HG03354 (cell line): Measurements from ENCODE around the gene NCOA3.
"Not testable (repeated sequence)": the region's sequence is repeated elsewhere in the genome, so short reads cannot be mapped to it uniquely, and the experiment has no call there.

ENCODE experiments used
- ATAC-seq: cut with Tn5 transposase; IDR thresholded peaks from one replicate; pipeline ENCODE4 v1.9.1; 2021; ENCODE audit warnings: mild to moderate bottlenecking; ENCODE audit not compliant: unreplicated experiment, poor library complexity, severe bottlenecking

The NCOA3 gene

DNA sequence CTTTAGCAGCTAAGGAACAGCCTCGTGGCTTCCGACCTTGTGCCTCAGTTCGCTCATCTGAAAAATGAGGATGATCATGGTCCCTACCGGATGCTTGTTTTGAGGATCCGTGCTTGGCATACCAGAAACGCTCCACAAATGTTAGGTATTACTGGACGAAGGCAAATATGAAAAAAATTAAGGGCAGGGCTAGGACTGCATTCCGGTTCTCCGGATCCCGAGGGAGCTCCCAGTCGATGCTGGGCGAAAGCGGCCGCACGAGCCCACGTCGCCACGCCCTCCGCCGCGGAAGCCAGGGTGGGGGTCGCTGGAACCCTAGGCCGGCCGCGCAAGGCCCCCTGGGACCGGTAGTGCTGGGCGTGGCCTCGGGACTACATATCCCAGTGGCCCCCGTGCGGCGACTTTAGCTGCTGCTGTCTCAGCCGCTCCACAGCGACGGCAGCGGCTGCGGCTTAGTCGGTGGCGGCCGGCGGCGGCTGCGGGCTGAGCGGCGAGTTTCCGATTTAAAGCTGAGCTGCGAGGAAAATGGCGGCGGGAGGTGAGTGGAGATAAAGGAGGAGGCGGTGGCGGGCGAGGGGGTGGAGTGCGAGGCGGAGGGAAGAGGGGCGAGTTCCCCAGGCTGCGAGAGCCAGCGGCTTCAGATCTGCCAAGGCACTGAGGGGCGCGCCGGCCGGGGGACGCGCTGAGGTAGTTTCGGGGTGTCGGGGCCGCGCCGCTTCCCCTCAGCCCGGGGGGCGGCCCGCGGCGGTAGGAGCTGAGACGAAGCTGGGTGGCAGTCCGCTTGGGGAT lies at the start of gene NCOA3:
Gene NCOA3, plus strand, starts transcription at position 406 of the 789 bp plus-strand sequence. CDS start 120,361 bp downstream, outside the sequence.
- ATAC-seq, result peak; percentile 78

DNA sequence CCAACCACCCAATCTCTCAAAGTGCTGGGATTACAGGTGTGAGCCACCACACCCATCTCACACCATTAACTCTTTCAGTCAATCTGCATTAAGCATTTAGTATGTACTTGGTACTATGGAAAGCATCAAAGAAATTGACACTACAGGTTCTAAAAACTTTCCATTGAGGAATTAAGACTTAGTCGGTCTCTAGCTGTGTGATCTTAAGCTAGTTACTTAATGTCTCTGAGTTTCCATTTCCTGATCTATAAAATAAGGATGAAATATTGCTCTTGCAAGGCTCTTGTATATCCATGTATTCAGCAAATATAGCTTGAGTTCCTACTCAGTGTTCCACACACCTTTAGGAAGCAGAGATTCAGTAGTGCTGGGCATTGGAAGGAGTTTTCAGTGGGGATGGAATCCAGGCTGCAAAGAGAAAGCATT lies 48.9 kb upstream of the NCOA3 start:
- no peak for ATAC-seq

DNA sequence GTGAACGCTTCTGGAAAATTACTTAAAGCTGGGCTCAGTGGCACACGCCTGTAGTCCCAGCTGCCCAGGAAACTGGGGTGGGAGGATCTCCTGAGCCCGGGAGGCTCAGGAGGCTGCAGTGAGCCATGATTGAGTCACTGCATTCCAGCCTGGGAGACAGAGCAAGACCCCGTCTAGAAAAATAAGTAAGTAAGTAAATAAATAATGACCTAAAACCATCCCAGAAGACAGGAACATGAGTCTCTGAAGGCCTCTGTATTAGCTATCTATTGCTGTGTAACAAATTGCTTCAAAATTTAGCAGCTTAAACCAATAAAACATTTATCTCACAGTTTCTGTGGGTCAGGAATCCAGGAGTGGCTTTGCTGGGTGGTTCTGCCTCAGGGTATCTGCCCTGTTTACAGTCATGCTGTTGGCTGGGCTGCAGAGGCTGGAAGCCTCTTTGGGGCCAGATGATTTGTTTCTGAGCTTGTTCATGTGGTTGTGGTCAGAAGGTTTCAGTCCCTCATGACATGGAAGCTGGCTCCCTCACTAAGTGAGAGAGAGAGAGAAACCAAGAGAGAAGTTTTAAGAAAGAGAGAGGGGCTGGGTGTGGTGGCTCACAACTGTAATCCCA lies 48.4 kb upstream of the NCOA3 start:
- ATAC-seq, result peak; percentile 93

DNA sequence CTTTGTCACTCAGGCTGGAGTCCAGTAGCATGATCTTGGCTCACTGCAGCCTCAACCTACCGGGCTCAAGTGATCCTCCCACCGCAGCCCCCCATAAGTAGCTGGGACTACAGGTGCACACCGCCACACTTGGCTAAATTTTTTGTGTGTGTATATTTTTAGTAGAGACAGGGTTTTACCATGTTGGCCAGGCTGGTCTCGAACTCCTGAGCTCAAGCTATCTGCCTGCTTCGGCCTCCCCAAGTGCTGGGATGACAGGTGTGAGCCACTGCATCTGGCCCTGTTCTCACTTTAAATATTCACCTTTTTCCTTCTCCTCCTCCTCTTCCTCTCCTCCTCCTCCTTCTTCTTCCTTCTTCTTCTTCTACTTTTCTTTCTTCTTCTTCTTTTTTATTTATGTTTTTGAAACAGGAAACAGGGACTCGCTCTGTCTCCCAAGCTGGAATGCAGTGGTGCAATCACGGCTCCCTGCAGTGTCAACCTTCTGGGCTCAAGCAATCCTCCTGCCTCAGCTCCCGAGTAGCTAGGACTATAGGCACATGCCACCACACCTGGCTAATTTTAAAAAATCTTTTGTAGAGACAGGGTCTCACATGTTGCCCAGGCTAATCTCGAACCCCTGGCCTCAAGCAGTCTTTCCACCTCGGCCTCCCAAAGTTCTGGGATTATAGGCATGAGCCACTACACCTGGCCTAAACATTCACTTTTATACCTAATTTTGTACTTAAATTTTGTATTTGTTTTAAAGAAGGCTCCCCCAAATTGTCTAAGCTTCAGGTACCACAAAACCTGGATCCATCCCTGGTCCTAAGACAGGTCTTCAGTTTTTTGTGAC lies 47.2 kb upstream of the NCOA3 start:
- no peak for ATAC-seq

DNA sequence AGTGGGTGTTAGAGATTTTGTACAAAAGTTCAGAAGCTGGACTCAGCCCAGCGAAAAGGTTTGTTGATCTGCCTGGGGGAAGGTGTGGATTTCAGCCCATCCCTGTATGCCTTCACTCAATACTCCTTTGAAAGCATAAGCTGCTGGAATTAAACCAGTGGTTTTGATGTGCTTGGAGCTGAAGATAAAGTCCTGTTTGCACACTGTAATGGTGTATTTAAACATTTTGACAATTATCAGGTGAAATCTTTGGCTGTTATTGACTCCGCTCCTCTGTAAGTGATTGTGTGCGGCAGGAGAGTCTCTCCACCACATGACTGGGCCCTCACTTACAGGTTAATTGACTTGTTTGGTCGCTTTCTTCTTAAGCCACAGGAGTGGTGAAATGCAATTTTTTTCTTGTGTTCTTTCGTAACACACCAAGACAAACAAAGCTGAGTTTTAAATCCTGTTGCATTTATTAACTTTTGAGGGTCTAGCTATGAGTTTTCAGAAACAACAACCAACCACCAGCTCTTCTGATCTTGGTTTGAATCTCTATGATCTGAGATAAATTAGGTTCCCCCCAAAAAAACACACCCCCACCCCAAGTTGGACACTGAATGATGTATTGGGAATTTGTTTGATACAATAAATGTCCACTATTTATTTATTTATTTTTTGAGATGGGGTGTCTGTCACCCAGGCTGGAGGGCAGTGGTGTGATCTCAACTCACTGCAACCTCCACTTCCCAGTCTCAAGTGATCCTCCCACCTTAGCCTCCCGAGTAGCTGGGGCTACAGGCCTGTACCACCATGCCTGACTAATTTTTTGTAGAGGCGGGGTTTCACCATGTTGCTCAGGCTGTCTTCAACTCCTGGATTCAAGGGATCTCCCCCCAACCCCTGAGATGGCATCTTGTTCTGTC lies 46.3 kb upstream of the NCOA3 start:
- ATAC-seq, result no peak

DNA sequence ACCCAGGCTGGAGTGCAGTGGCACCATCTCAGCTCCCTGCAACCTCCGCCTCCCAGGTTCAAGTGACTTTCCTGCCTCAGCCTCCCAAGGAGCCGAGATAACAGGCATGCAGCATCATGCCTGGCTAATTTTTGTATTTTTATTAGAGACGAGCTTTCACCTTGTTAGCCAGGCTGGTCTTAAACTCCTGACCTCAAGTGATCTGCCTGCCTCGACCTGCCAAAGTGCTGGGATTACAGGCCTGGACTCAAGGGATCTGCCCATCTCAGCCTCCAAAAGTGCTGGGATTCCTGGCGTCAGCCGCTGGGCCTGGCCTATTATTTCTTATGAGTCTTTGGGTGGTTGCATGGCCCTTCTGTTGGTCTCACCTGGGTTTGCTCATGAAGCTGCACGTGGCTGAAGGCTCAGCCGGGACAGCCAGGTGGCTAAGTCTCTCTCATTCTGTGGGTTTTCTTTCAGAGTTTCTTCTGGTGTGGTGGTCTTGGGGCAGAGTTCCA lies 45.6 kb upstream of the NCOA3 start:
- no peak for ATAC-seq

DNA sequence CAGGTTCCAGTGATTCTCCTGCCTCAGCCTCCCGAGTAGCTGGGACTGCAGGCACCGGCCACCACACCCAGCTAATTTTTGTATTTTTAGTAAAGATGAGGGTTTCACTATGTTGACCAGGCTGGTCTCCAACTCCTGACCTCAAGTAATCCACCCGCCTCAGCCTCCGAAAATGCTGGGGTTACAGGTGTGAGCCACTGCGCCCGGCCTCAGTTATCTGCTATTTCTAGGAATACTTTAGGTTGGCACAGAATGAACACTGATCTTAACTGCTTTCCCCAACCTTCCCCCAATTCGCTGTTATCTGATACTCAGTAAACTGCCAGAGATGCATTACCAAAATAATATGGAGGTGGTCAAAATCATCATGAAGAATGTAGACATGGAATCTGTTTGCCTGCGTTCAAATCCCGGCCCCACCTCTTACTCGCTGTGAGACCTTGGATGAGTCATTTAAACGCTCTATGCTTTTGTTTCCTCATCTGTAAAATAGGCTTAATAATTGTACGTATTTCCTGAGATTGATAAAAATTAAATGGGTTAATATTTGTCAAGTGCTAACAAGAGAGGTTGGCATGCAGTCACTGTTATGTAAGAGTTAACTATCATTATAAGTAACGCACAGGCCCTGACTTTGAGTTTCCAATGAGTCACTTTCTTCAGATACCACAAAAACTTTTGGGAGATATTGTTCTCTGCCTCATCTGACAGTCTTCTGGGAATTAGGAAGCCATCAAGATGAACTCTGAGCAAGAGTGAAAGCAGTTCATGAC lies 44.5 kb upstream of the NCOA3 start:
- ATAC-seq, result no peak

DNA sequence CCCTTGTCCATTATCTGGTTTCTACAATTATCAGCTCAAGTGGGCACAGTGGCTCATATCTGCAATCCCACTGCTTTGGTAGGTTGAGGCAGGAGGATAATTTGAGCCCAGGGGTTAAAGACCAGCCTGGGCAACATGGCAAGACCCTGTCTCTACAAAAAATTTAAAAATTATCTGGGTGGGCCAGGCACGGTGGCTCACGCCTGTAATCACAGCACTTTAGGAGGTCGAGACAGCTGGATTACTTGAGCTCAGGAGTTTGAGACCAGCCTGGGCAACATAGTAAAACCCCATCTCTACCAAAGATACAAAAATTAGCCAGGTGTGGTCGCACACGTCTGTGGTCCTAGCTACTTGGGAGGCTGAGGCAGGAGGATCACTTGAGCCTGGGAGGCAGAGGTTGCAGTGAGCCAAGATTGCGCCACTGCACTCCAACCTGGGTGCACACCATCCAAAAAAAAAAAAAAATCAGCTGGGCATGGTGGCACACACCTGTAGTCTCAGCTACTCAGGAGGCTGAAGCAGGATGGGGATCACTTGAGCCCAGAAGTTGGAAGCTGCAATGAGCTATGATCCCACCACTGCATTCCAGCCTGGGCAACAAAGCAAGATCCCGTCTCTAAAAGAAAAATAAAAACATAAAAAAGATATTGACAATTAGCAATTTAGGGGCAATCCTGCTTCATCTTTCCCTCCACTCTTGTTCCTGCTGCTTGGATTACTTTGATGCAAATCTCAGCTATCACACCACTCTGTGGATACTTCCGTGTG lies 43.2 kb upstream of the NCOA3 start:
- not testable (repeated sequence) for ATAC-seq

DNA sequence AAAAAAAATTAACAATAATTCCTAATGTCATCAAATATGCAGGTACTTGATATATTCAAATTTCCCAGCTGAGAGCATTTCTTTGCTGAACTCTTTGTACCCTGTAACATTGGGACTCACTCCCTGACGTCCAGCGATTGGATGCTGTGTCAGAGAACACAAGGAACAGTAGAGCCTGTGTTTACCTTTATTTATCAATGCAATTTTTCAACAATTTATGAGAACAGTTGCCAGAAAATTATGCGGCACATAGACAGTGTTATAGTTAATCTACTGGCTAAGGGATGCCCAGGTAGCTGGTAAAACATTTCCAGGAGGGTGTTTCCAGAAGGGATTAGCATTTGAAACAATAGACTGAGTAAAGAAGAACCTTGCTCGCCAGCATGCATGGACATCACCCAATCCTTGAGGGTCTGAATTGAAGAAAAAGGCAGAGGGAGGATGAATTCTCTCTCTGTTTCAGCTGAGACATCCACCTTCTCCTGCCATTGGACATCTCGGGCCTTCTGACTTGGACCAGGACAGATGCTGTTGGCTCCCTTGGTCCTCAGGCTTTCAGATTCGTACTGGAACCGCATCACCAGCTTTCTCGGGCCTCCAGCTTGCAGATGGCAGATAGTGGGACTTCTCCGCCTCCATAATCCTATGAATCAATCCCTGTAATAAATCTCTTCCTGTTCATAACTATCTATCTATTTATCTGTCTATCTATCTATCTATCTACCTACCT lies 42.2 kb upstream of the NCOA3 start:
- ATAC-seq, result no peak

DNA sequence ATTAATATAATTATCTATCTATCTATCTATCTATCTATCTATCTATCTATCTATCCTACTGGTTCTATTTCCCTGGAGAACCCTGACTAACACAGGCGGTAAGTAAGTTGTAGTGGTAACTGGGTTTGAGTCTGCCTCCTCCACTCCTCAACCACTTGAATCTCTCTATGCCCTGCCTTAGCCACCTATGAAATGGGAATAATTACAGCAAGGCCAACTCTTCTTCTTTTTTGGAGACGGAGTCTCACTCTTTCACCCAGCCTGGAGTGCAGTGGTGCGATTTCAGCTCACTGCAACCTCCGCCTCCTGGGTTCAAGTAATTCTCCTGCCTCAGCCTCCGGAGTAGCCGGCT lies 41.0 kb upstream of the NCOA3 start:
- not testable (repeated sequence) for ATAC-seq

DNA sequence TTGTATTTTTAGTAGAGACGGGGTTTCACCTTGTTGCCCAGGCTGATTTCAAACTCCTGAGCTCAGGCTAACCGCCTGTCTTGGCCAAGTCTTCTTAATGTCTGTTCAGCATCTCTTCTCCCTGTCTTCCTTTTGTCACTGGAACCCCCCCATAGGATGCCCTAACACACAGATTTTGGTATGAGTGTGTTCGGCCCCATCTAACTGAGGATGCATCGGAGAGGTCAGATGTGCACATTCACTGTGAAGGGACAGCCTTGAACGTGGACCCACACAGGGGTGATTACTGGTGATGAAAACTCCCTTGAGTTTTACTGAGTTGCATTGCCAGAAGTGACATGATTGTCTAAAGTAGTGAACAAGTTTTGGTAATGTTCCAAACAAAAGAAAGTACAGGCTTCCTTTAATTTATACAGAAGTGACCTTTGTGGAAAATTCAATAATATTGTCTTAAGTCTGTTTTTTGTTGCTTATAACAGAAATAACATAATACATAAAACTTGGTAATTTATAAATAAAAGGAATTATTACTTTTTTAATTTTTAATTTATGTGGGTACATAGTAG lies 40.5 kb upstream of the NCOA3 start:
- ATAC-seq, result no peak

DNA sequence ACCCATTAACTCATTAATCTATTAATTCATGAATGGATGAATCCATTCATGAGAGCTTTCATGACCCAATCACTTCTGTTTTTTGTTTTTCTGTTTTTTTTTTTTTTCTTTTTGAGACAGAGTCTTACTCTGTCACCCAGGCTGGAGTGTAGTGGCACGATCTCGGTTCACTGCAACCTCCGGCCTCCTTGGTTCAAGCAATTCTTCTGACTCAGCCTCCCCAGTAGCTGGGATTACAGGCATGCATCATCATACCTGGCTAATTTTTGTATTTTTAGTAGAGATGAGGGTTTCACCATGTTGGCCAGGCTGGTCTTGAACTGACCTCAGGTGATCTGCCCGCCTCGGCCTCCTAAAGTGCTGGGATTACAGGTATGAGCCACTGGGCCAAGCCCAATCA lies 39.8 kb upstream of the NCOA3 start:
- ATAC-seq, result not testable (repeated sequence)

DNA sequence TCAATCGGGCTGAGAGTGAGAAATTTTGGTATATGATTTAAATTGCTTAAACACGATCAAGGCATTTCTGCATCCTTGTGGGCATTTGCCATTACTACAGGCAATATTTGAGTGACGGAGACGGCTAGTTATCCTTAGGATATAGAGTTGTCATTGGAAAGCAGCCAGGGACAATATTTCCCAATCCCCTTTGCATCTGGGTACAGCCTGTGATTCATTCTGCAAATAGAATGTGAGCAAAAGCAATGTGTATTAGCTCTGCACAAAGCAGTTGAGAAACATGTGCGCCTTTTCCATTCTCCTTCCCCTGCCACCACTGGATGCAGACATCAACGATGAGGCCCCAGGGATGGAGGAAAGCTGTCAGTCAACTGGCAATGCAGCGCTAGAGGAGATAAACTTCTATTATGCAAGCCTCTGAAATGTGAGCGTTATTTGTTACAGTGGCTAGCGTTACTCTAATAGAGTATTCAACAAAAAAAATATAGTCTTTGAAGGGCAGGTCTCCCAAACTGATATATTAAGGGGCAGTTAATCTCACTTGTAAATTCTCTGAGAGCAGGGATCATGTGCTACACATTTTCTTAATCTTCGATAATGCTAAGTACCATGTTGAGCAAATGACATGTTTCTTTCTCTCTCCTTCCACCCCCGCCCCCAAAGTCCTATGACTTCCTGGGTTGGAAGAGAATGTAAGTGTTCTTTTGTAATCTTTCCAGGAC lies 37.1 kb upstream of the NCOA3 start:
- no peak for ATAC-seq

DNA sequence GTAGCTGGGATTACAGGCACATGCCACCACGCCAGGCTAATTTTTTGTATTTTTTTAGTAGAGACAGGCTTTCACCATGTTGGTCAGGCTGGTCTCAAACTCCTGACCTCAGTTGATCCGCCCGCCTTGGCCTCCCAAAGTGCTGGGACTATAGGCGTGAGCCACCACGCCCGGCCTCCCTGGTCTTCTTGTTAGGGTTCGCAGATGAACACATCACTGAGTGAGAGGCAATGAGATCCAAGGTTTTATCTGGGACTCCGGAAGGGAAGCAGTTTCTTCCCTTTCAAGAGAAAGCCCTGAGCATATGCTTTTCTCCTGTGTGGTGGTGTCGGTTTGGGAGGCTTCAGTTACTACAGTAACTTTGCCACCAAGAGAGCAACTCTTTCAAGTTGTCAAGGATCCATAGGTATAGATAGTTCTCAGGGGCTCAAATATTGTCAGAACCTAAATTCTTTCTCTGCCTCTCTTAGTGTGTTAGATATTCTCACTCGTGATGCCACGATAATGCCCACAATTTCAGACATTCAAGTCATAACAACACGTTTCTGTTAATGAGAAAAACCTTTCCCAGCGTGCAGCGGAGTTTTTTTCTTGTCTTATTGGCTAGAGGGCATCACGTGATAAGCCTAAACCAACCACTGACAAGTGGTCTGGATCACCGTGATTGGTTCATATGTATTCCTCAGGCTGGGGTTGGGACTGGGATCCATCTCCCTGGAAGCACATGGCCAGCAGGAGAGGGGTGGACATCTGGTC lies 36.2 kb upstream of the NCOA3 start:
- no peak for ATAC-seq

DNA sequence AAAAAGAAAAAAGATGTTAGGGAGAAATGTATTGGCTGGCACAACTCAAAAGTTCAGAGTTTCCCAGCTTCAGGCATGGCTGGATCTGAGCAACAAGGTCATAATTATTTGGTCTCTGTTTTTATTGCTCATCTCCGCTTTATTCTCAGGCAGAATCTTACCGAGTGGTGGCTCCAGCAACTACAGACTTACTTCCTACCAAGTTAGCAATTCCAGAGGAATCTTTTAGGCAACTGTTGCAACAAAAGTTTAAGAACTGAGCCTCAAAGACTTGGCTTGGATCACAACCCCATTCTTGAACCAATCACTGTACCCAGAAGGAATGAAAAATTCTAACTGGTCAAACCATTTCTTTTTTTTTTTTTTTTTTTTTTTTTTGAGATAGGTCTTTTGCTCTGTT lies 35.5 kb upstream of the NCOA3 start:
- no peak for ATAC-seq
